ENCODE results near the gene KARS1. TPM values are rescaled to one million over a fixed set of nuclear protein-coding genes. Genes with fewer than 3 reads are reported as not detected.

Gene KARS1
- total RNA-seq, 2 experiments from 2014 or later: 371 to 385 TPM

GRCh38 chr16:75622761-75623605 lies 24.5 kb downstream of the KARS1 start, which contains the start of gene ADAT1:
Gene ADAT1 (minus strand): TSS chr16:75623281. CDS start chr16:75620799, 2,482 bp downstream.
- Mint-ChIP-seq H3K9me3 (no peaks in the 10 kb centered on the region), H3K27ac (peak within 1 kb of the TSS; percentile 95), H3K4me1 (ENCODE audit: low read depth) (peaks cover 39% of the 10 kb centered on the region), H3K27me3 (ENCODE audit: low read depth) (no peaks in the 10 kb centered on the region), H3K4me3 (peak within 1 kb of the TSS; percentile 95), H3K36me3 (ENCODE audit: low read depth) (peaks cover 45% of the 10 kb centered on the region)
- intact Hi-C loops (cut with micrococcal nuclease): loop anchor here (1.0 to 10.0 kb wide), 13 partner anchors 24 to 1567 kb away; partner anchors contain the start of genes CFDP1, KARS1, MLKL and PSMD7
- DNase-seq: peak; percentile 99
- CTCF ChIA-PET: interaction anchor here (0.8 to 2.8 kb wide), 7 partner anchors 22 to 424 kb away, joined by 3 to 12 read pairs (median 4); partner anchors contain the start of genes GABARAPL2, KARS1 and TERF2IP

DNA sequence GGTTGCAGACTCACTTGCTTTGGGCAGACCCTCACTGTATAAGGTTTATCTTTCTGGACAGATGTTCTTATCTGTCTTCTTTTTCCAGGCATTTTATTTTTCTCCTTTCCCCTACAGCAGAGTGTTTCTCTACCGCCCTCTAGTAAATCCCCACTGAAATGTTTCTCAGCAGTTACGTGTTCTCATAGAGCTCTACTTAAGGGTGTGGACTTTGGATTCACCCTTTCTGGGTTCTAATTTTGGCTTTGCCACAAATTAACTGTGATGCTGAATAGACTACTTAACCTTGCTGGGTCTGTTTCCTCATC lies 26.3 kb downstream of the KARS1 start:
- CTCF ChIA-PET: interaction anchor here (0.7 to 2.8 kb wide), 13 partner anchors 9 to 422 kb away, joined by 3 to 12 read pairs (median 5); partner anchors contain the start of genes GABARAPL2, KARS1 and TERF2IP
- no peaks in the 10 kb centered on the region for H3K9me3 Mint-ChIP-seq
- intact Hi-C loops (cut with micrococcal nuclease): loop anchor here (1.0 to 10.0 kb wide), 2 partner anchors 422 to 916 kb away; partner anchors contain the start of gene MLKL
- peaks cover 42% of the 10 kb centered on the region for H3K4me1 Mint-ChIP-seq (ENCODE audit: low read depth)
- H3K27ac Mint-ChIP-seq: peak overlapping the region; percentile 95
- H3K27me3 Mint-ChIP-seq (ENCODE audit: low read depth): no peaks in the 10 kb centered on the region
- no peak for DNase-seq
- H3K4me3 Mint-ChIP-seq: peak overlapping the region; percentile 95
- H3K36me3 Mint-ChIP-seq (ENCODE audit: low read depth): peaks cover 39% of the 10 kb centered on the region

- Mint-ChIP-seq H3K9me3 (no peaks in the 10 kb centered on the region), H3K4me3 (no peak overlapping the region), H3K4me1 (ENCODE audit: low read depth) (peaks cover 42% of the 10 kb centered on the region), H3K27me3 (ENCODE audit: low read depth) (no peaks in the 10 kb centered on the region), H3K27ac (no peak overlapping the region), H3K36me3 (ENCODE audit: low read depth) (peaks cover 39% of the 10 kb centered on the region)
- intact Hi-C loops (cut with micrococcal nuclease): loop anchor here (1.0 to 10.0 kb wide), 2 partner anchors 421 to 916 kb away; partner anchors contain the start of gene MLKL
- CTCF ChIA-PET: interaction anchor here (0.6 to 2.8 kb wide), 6 partner anchors 8 to 1009 kb away, joined by 3 to 12 read pairs (median 4); partner anchors contain the start of gene GABARAPL2
- DNase-seq: no peak
Observed at GRCh38 chr16:75620326-75621169, 26.9 kb downstream of the KARS1 start.

DNA sequence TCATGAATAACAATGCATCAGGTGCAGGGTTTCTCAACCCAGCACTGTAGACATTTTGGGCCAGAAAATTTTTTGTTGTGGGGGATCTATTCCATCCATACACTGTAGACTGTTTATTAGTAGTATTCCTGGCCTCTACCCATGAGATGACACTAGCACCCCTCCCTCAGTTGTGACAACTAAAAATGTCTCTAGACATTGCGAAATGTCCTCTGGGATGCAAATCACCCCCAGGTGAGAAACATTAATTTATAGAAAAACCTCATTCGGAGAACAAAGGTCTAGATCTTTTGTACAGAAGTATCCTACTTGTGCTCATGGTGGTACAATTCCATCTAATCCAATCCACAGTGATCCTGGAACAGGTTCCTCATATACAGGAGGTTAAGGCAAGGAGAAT lies 28.7 kb downstream of the KARS1 start:
- Mint-ChIP-seq H3K9me3 (no peaks in the 10 kb centered on the region), H3K4me3 (no peak overlapping the region), H3K36me3 (ENCODE audit: low read depth) (peaks cover 49% of the 10 kb centered on the region), H3K27ac (no peak overlapping the region), H3K4me1 (ENCODE audit: low read depth) (peaks cover 40% of the 10 kb centered on the region), H3K27me3 (ENCODE audit: low read depth) (no peaks in the 10 kb centered on the region)
- DNase-seq: no peak
- intact Hi-C loops (cut with micrococcal nuclease): no loop called here
- CTCF ChIA-PET: interaction anchor here (1.1 to 1.6 kb wide), 3 partner anchors 12 to 146 kb away, joined by 4 to 5 read pairs (median 4); no protein-coding TSS in a partner anchor

GRCh38 chr16:75617121-75617520 lies 30.3 kb downstream of the KARS1 start:
- CTCF ChIA-PET: no interaction called here
- H3K4me3 Mint-ChIP-seq: no peak overlapping the region
- peaks cover 61% of the 10 kb centered on the region for H3K36me3 Mint-ChIP-seq (ENCODE audit: low read depth)
- no peaks in the 10 kb centered on the region for H3K9me3 Mint-ChIP-seq
- peak overlapping the region; percentile 6 for H3K27ac Mint-ChIP-seq
- intact Hi-C loops (cut with micrococcal nuclease): loop anchor here (1.0 kb wide), 1 partner anchor 100 kb away; no protein-coding TSS in a partner anchor
- H3K4me1 Mint-ChIP-seq (ENCODE audit: low read depth): peaks cover 38% of the 10 kb centered on the region
- DNase-seq: no peak
- H3K27me3 Mint-ChIP-seq (ENCODE audit: low read depth): no peaks in the 10 kb centered on the region

DNA sequence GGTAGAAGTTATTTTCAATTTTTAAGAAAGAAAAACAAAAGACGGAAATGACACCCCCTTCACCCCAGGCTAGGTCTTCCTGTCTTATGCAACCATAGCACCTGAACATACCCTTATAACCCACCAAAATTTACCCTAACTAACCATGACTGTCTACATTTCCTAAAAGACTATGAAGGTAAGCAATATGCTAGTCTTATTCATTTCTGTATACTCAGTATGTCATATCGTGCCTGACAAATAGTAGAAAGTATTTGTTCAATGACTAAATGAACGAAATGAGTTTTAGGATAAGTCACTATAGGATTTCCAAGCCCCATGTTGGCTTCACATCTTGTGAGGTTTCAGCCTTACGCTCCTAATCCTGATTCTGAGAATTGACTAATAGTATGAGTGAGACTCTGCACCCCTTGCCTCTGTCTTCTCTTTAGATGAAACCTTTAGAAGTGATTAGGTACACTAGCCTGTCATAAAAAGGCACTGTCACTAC lies 30.9 kb downstream of the KARS1 start:
- intact Hi-C loops (cut with micrococcal nuclease): loop anchor here (1.0 kb wide), 2 partner anchors 99 to 237 kb away; no protein-coding TSS in a partner anchor
- H3K9me3 Mint-ChIP-seq: no peaks in the 10 kb centered on the region
- no peak overlapping the region for H3K4me3 Mint-ChIP-seq
- peaks cover 33% of the 10 kb centered on the region for H3K4me1 Mint-ChIP-seq (ENCODE audit: low read depth)
- CTCF ChIA-PET: no interaction called here
- H3K27me3 Mint-ChIP-seq (ENCODE audit: low read depth): no peaks in the 10 kb centered on the region
- peak overlapping the region; percentile 6 for H3K27ac Mint-ChIP-seq
- DNase-seq: peak; percentile 24
- H3K36me3 Mint-ChIP-seq (ENCODE audit: low read depth): peaks cover 61% of the 10 kb centered on the region

DNA sequence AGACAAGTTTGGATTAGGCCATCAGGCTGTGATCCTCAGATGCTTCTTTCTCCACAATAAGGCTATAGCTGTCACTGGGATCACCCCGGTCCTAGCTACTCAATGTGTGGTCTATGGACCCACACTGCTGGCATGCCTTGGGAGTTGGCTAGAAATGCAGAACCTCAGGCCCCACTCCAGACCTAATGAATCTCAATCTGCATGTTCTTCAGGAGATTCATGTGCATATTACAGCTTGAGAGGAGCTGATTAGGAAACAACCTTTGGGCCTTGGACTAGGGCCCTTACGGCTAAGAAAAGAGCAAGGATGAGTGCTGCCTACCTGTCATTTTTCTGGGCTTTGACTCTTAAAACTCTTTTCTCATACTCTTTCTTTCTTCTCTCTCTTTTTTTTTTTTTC lies 31.8 kb downstream of the KARS1 start:
- Mint-ChIP-seq H3K27me3 (ENCODE audit: low read depth) (no peaks in the 10 kb centered on the region), H3K27ac (no peak overlapping the region), H3K4me1 (ENCODE audit: low read depth) (peaks cover 23% of the 10 kb centered on the region), H3K36me3 (ENCODE audit: low read depth) (peaks cover 55% of the 10 kb centered on the region), H3K9me3 (no peaks in the 10 kb centered on the region), H3K4me3 (no peak overlapping the region)
- intact Hi-C loops (cut with micrococcal nuclease): loop anchor here (1.0 kb wide), 1 partner anchor 236 kb away; no protein-coding TSS in a partner anchor
- DNase-seq: no peak
- CTCF ChIA-PET: interaction anchor here (0.7 to 1.4 kb wide), 2 partner anchors 60 to 88 kb away, joined by 3 to 5 read pairs; partner anchors contain the start of gene TMEM231

GRCh38 chr16:75614066-75614897 lies 33.2 kb downstream of the KARS1 start:
- CTCF ChIA-PET: no interaction called here
- no peak for DNase-seq
- H3K27ac Mint-ChIP-seq: no peak overlapping the region
- H3K4me3 Mint-ChIP-seq: no peak overlapping the region
- no peaks in the 10 kb centered on the region for H3K9me3 Mint-ChIP-seq
- peaks cover 21% of the 10 kb centered on the region for H3K4me1 Mint-ChIP-seq (ENCODE audit: low read depth)
- H3K36me3 Mint-ChIP-seq (ENCODE audit: low read depth): peaks cover 50% of the 10 kb centered on the region
- H3K27me3 Mint-ChIP-seq (ENCODE audit: low read depth): no peaks in the 10 kb centered on the region
- intact Hi-C loops (cut with micrococcal nuclease): no loop called here

- DNase-seq: no peak
- Mint-ChIP-seq H3K27ac (no peak overlapping the region), H3K9me3 (peaks cover 8% of the 10 kb centered on the region), H3K4me1 (ENCODE audit: low read depth) (peaks cover 5% of the 10 kb centered on the region), H3K36me3 (ENCODE audit: low read depth) (peaks cover 35% of the 10 kb centered on the region), H3K27me3 (ENCODE audit: low read depth) (no peaks in the 10 kb centered on the region), H3K4me3 (no peak overlapping the region)
- CTCF ChIA-PET: interaction anchor here (0.5 to 1.0 kb wide), 3 partner anchors 12 to 31 kb away, joined by 3 to 5 read pairs (median 3); no protein-coding TSS in a partner anchor
- intact Hi-C loops (cut with micrococcal nuclease): no loop called here
Observed at GRCh38 chr16:75606507-75606906, 41.0 kb downstream of the KARS1 start.

DNA sequence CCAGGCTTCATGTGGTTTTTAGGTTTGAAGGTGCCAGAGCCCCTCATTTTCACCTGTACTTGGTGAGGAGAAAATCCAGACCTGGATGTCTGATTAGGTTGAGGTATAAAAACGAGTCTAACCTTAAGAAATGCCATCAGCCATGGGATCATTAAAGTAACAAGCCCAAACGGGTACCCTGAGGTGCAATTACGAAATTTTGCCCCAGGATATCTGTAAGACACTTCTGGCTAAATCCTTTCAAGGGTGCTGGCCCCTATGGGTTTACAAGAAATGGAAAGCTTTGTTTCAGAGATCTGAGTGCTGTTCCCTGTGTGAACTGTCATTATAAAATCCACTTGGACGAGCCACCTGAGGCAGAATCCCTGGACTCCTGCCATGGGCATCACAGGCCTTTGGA lies 44.2 kb downstream of the KARS1 start:
- intact Hi-C loops (cut with micrococcal nuclease): no loop called here
- Mint-ChIP-seq H3K27ac (no peak overlapping the region), H3K4me3 (no peak overlapping the region), H3K4me1 (ENCODE audit: low read depth) (peaks cover 2% of the 10 kb centered on the region), H3K9me3 (peaks cover 8% of the 10 kb centered on the region), H3K36me3 (ENCODE audit: low read depth) (peaks cover 47% of the 10 kb centered on the region), H3K27me3 (ENCODE audit: low read depth) (no peaks in the 10 kb centered on the region)
- DNase-seq: no peak
- CTCF ChIA-PET: no interaction called here

All from activated naive CD4-positive, alpha-beta T cell treated with anti-CD3 and anti-CD28 coated beads for 36 hours (primary cell).